ENCODE measurements around the gene HOXD8.

DNA sequence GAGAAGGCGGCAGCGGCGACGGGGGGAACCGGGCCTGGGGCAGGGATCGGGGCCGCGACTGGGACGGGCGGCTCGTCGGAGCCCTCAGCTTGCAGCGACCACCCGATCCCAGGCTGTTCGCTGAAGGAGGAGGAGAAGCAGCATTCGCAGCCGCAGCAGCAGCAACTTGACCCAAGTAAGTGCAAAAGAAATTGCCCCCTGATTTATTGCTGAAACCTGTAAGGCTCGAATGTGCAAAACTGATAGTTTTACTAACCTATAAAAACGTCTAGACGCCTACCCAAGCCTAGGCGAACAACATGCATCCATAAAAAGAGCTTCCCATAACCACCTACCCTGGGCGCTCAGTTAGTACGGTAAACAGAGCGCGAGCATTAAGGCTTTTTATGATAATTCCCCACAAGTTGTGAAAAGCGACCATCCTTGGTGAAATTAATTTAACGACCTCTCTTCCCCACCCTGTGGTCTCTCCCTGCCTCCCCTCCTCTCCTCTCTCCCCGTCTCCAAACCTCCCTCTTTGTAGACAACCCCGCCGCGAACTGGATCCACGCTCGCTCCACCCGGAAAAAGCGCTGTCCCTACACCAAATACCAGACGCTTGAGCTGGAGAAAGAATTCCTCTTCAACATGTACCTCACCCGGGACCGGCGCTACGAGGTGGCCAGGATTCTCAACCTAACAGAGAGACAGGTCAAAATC lies 5.9 kb upstream of the HOXD8 start:
- TF ChIP-seq EZH2 (IDR thresholded peaks at IDR 0.05; ENCODE audit: low read length, unreplicated experiment) = no peak
- TF ChIP-seq, protein P1, sequence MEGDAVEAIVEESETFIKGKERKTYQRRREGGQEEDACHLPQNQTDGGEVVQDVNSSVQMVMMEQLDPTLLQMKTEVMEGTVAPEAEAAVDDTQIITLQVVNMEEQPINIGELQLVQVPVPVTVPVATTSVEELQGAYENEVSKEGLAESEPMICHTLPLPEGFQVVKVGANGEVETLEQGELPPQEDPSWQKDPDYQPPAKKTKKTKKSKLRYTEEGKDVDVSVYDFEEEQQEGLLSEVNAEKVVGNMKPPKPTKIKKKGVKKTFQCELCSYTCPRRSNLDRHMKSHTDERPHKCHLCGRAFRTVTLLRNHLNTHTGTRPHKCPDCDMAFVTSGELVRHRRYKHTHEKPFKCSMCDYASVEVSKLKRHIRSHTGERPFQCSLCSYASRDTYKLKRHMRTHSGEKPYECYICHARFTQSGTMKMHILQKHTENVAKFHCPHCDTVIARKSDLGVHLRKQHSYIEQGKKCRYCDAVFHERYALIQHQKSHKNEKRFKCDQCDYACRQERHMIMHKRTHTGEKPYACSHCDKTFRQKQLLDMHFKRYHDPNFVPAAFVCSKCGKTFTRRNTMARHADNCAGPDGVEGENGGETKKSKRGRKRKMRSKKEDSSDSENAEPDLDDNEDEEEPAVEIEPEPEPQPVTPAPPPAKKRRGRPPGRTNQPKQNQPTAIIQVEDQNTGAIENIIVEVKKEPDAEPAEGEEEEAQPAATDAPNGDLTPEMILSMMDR (conservative IDR thresholded peaks at IDR 0.05; ENCODE audit: low read depth, low read length) = no peak
